H9 (cell line): Measurements from ENCODE around the gene FXYD6. TPM values are rescaled to one million over a fixed set of nuclear protein-coding genes. Genes with fewer than 3 reads are reported as not detected.

Source experiments
- DNase-seq: peaks from one replicate; pipeline ENCODE4 v3.0.0-alpha.2; 2017
- H2AFZ ChIP-seq: one replicate; pipeline ENCODE4 v1.6.1; 2013; ENCODE audit warnings: mild to moderate bottlenecking, low read length, control low read depth, moderate library complexity
- H2AK5ac ChIP-seq: 2 replicates; pipeline ENCODE4 v1.6.1; 2013; ENCODE audit warnings: low read length, control low read depth, mixed read lengths; ENCODE audit not compliant: insufficient read length
- H2BK120ac ChIP-seq: one replicate; pipeline ENCODE4 v1.6.1; 2013; ENCODE audit warnings: low read depth, mild to moderate bottlenecking, low read length, control low read depth, inconsistent platforms; ENCODE audit not compliant: poor library complexity, severe bottlenecking
- H2BK12ac ChIP-seq: 2 replicates; pipeline ENCODE4 v1.6.1; 2013; ENCODE audit warnings: low read length, control low read depth, mixed read lengths, low read depth; ENCODE audit not compliant: insufficient read length
- H2BK15ac ChIP-seq: 2 replicates; pipeline ENCODE4 v1.6.1; 2013; ENCODE audit warnings: low read depth, low read length, control low read depth
- H2BK20ac ChIP-seq: one replicate; pipeline ENCODE4 v1.6.1; 2013; ENCODE audit warnings: low read depth, mild to moderate bottlenecking, low read length, control low read depth, inconsistent platforms; ENCODE audit not compliant: poor library complexity, severe bottlenecking
- H2BK5ac ChIP-seq: 2 replicates; pipeline ENCODE4 v1.6.1; 2013; ENCODE audit warnings: low read length, control low read depth, mixed read lengths; ENCODE audit not compliant: insufficient read length
- H3K14ac ChIP-seq: 2 replicates; pipeline ENCODE4 v1.6.1; 2013; ENCODE audit warnings: low read length, control low read depth; ENCODE audit not compliant: insufficient read depth
- H3K18ac ChIP-seq: 2 replicates; pipeline ENCODE4 v1.6.1; 2013; ENCODE audit warnings: low read depth, mild to moderate bottlenecking, mixed read lengths, low read length, control low read depth; ENCODE audit not compliant: insufficient read length
- H3K23ac ChIP-seq: 2 replicates; pipeline ENCODE4 v1.6.1; 2013; ENCODE audit warnings: low read length, control low read depth, mixed read lengths, low read depth; ENCODE audit not compliant: insufficient read length
- H3K23me2 ChIP-seq: 2 replicates; pipeline ENCODE4 v1.6.1; 2013; ENCODE audit warnings: low read depth, mild to moderate bottlenecking, mixed read lengths, low read length, control low read depth; ENCODE audit not compliant: insufficient read length, poor library complexity, severe bottlenecking
- H3K27ac ChIP-seq: 2 replicates; pipeline ENCODE4 v1.5.1; 2013; ENCODE audit warnings: low read length, control low read depth, mixed read lengths, low read depth; ENCODE audit not compliant: insufficient read length
- H3K27me3 ChIP-seq: 2 replicates; pipeline ENCODE4 v1.6.1; 2013; ENCODE audit warnings: low read length, control low read depth, inconsistent platforms; ENCODE audit not compliant: insufficient read depth
- H3K4ac ChIP-seq: 2 replicates; pipeline ENCODE4 v1.6.1; 2013; ENCODE audit warnings: low read depth, mild to moderate bottlenecking, control low read depth, inconsistent platforms, low read length, moderate library complexity
- H3K4me1 ChIP-seq: 2 replicates; pipeline ENCODE4 v1.6.1; 2013; ENCODE audit warnings: low read length, control low read depth, inconsistent platforms; ENCODE audit not compliant: insufficient read depth
- H3K4me2 ChIP-seq: 2 replicates; pipeline ENCODE4 v1.6.1; 2013; ENCODE audit warnings: low read length, control low read depth, mixed read lengths; ENCODE audit not compliant: insufficient read length, insufficient read depth
- H3K56ac ChIP-seq: 2 replicates; pipeline ENCODE4 v1.6.1; 2013; ENCODE audit warnings: low read depth, mild to moderate bottlenecking, mixed read lengths, low read length, control low read depth; ENCODE audit not compliant: insufficient read length
- H3K79me1 ChIP-seq: 2 replicates; pipeline ENCODE4 v1.6.1; 2013; ENCODE audit warnings: low read depth, mild to moderate bottlenecking, moderate library complexity, low read length, control low read depth, inconsistent platforms; ENCODE audit not compliant: insufficient read depth, poor library complexity, severe bottlenecking
- H3K79me2 ChIP-seq: 2 replicates; pipeline ENCODE4 v1.6.1; 2013; ENCODE audit warnings: low read length, control low read depth, inconsistent platforms; ENCODE audit not compliant: insufficient read depth
- H3K9ac ChIP-seq: 2 replicates; pipeline ENCODE4 v1.6.1; 2013; ENCODE audit warnings: low read length, control low read depth, mixed read lengths; ENCODE audit not compliant: insufficient read length; ENCODE audit errors: extremely low read depth
- H3K9me3 ChIP-seq: one replicate; pipeline ENCODE4 v1.6.1; 2013; ENCODE audit warnings: low read depth, low read length, inconsistent platforms; ENCODE audit not compliant: control insufficient read depth
- H3T11ph ChIP-seq: one replicate; pipeline ENCODE4 v1.6.1; 2013; ENCODE audit warnings: mild to moderate bottlenecking, low read length, control low read depth, inconsistent platforms
- H4K20me1 ChIP-seq: one replicate; pipeline ENCODE4 v1.6.1; 2013; ENCODE audit not compliant: control insufficient read depth, insufficient read length, insufficient read depth
- H4K5ac ChIP-seq: 2 replicates; pipeline ENCODE4 v1.6.1; 2013; ENCODE audit warnings: low read depth, mild to moderate bottlenecking, mixed read lengths, low read length, control low read depth; ENCODE audit not compliant: insufficient read length
- H4K8ac ChIP-seq: replicated peaks from 2 replicates; pipeline ENCODE4 v1.6.1; 2013; ENCODE audit warnings: low read length, control low read depth, mixed read lengths, low read depth; ENCODE audit not compliant: insufficient read length
- H4K91ac ChIP-seq: 2 replicates; pipeline ENCODE4 v1.6.1; 2013; ENCODE audit warnings: low read depth, mild to moderate bottlenecking, moderate library complexity, mixed read lengths, low read length, control low read depth; ENCODE audit not compliant: insufficient read length
- H3K27ac Mint-ChIP-seq, 3 experiments: 2 replicates in 2 of 3; 3 replicates in 1 of 3; pipeline ENCODE4 v1.8.0; 2020 to 2021; ENCODE audit warnings: mixed read lengths in 3 of 3, mild to moderate bottlenecking in 1 of 3, moderate library complexity in 1 of 3
- H3K27me3 Mint-ChIP-seq: 2 replicates; pipeline ENCODE4 v1.8.0; 2021; ENCODE audit warnings: low read depth, mild to moderate bottlenecking, moderate library complexity, mixed read lengths
- H3K36me3 Mint-ChIP-seq, 3 experiments: 2 replicates in 2 of 3; 3 replicates in 1 of 3; pipeline ENCODE4 v1.8.0; 2020 to 2021; ENCODE audit warnings: low read depth in 3 of 3, mixed read lengths in 3 of 3; ENCODE audit not compliant: insufficient read depth in 1 of 3
- H3K4me1 Mint-ChIP-seq, 2 experiments: 2 replicates each; pipeline ENCODE4 v1.8.0; 2020; ENCODE audit warnings: mixed read lengths in 2 of 2
- H3K4me3 Mint-ChIP-seq, 2 experiments: 2 replicates in 1 of 2; 3 replicates in 1 of 2; pipeline ENCODE4 v1.8.0; 2020 to 2021; ENCODE audit warnings: mild to moderate bottlenecking in 2 of 2, mixed read lengths in 2 of 2, moderate library complexity in 1 of 2
- H3K9me3 Mint-ChIP-seq, 2 experiments: 2 replicates in 1 of 2; 3 replicates in 1 of 2; pipeline ENCODE4 v1.8.0; 2020; ENCODE audit warnings: mild to moderate bottlenecking in 2 of 2, mixed read lengths in 2 of 2, moderate library complexity in 1 of 2
- WGBS: extraction: QIAGEN DNeasy Blood & Tissue Kit; methylation state at CpG from one replicate; pipeline ENCODE4 v1.1.7; 2013; ENCODE audit warnings: missing lambda C conversion rate, low lambda C conversion rate, mixed read lengths; ENCODE audit not compliant: insufficient read length; ENCODE audit errors: extremely low coverage; 5-methylcytosine and 5-hydroxymethylcytosine counted together
- total RNA-seq: library from RNA; stranded (reverse); gene quantifications from 2 replicates; pipeline ENCODE4 v1.2.1, GENCODE V29; 2021
- TF ChIP-seq, protein P1 (sequence below): fragments of 200-600 bp; sonication (generic); conservative IDR thresholded peaks from 3 replicates; pipeline ENCODE4 v1.8.0; 2021; ENCODE audit warnings: antibody characterized with exemption, mild to moderate bottlenecking

The FXYD6 gene
- total RNA-seq, 1 experiment from 2014 or later: 18.3 TPM

DNA sequence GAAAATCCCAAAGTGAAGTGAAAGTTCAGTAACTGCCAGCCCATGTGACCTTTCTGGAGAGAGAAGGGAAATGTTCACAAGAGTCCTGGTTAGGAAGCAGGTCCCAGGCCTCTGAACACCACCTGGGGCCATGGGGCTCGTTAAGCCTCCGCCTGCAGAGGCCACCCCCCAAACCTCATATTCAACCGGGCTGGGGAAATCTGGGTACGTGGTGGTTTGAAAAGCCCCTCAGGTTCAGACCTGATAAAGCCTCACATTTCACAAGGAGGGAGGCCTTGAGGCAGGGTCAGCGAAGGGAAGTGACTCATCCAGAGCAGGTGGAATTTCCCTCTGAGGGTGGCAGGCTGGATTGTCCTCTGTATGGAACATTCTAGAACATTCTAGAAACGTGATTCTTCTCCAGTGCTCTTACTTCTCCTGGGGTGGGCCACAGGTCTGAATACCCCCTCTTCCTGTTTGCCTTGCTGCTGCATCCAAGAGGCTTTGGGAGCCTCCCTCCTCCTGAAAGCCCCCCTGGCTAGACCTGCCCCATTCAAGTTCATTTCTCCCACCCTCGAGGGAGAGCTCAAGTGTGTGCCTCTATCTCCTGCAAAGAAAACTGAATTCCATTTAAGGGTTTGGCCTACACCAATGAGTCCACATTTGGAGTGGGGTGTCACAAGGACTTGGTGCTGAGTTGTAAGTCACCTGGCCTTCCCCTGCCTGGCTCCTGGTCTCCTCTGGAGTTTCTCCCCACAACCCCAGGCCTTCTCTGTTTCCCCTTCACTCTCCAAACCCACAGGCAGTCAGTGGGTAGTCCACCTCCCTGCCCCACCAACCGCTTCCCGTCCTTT lies 58.2 kb downstream of the FXYD6 start:
- no peaks in the 10 kb centered on the region; a peak in 1 of 5 replicates for H3K9me3 Mint-ChIP-seq
- no peak overlapping the region for H3K4ac ChIP-seq
- H3K4me1 ChIP-seq: no peaks in the 10 kb centered on the region; the same call in 1 of the 2 replicates
- H3K14ac ChIP-seq: no peak overlapping the region
- H4K5ac ChIP-seq: no peak overlapping the region
- H3K27me3 Mint-ChIP-seq: peaks cover 4% of the 10 kb centered on the region; the same call in 1 of the 2 replicates
- H3K4me3 Mint-ChIP-seq: no peak overlapping the region
- H3K56ac ChIP-seq: no peak overlapping the region
- no peak overlapping the region for H3K18ac ChIP-seq
- no peak overlapping the region for H3K23ac ChIP-seq
- no peak overlapping the region for H3K27ac Mint-ChIP-seq
- no peak overlapping the region for H2BK20ac ChIP-seq
- no peak overlapping the region for H3K4me2 ChIP-seq
- H2BK5ac ChIP-seq: no peak overlapping the region
- no peak overlapping the region for H2AK5ac ChIP-seq
- H4K91ac ChIP-seq: no peak overlapping the region
- H3K27me3 ChIP-seq: no peaks in the 10 kb centered on the region
- no peak overlapping the region for H2BK12ac ChIP-seq
- peaks cover 66 to 75% of the 10 kb centered on the region in 2 experiments for H3K4me1 Mint-ChIP-seq
- TF ChIP-seq, protein P1, sequence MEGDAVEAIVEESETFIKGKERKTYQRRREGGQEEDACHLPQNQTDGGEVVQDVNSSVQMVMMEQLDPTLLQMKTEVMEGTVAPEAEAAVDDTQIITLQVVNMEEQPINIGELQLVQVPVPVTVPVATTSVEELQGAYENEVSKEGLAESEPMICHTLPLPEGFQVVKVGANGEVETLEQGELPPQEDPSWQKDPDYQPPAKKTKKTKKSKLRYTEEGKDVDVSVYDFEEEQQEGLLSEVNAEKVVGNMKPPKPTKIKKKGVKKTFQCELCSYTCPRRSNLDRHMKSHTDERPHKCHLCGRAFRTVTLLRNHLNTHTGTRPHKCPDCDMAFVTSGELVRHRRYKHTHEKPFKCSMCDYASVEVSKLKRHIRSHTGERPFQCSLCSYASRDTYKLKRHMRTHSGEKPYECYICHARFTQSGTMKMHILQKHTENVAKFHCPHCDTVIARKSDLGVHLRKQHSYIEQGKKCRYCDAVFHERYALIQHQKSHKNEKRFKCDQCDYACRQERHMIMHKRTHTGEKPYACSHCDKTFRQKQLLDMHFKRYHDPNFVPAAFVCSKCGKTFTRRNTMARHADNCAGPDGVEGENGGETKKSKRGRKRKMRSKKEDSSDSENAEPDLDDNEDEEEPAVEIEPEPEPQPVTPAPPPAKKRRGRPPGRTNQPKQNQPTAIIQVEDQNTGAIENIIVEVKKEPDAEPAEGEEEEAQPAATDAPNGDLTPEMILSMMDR: no peak; the same call in 1 of the 3 replicates
- H3K36me3 Mint-ChIP-seq: no peaks in the 10 kb centered on the region
- H3K27ac ChIP-seq: no peak overlapping the region
- no CpG with 5 or more reads among the region's 9 CpGs for WGBS
- no peak overlapping the region for H2AFZ ChIP-seq
- H2BK15ac ChIP-seq: no peak overlapping the region
- H2BK120ac ChIP-seq: no peak overlapping the region
- no peaks in the 10 kb centered on the region for H3K9me3 ChIP-seq
- no peak for DNase-seq
- no peak overlapping the region for H3K9ac ChIP-seq
- H3K79me2 ChIP-seq: no peaks in the 10 kb centered on the region
- peaks cover 3% of the 10 kb centered on the region for H3K23me2 ChIP-seq
- H3T11ph ChIP-seq: no peak overlapping the region
- no peak overlapping the region for H4K8ac ChIP-seq
- H4K20me1 ChIP-seq: no peaks in the 10 kb centered on the region
- no peaks in the 10 kb centered on the region for H3K79me1 ChIP-seq
